ENCODE data around the gene WFDC8. TPM values are rescaled to one million over a fixed set of nuclear protein-coding genes. Genes with fewer than 3 reads are reported as not detected.
"Not testable (repeated sequence)": the region's sequence is repeated elsewhere in the genome, so short reads cannot be mapped to it uniquely, and the experiment has no call there.

WFDC8 gene
- total RNA-seq, 4 donors from 2014 or later, result not detected

- Histone ChIP-seq H3K9me3 (no peaks in the 10 kb centered on the region), H3K36me3 (no peaks in the 10 kb centered on the region), H3K27me3 (no peaks in the 10 kb centered on the region), H3K4me1 (no peaks in the 10 kb centered on the region), H3K27ac (no peak overlapping the region), H3K4me3 (no peak overlapping the region)
- no peak for TF ChIP-seq POLR2AphosphoS5 (IDR thresholded peaks at IDR 0.05)
- DNase-seq (ENCODE audit: low spot score in 2 of 2), result no peak
- WGBS, result 96% methylated on average over 1 of the region's 1 CpG
Measured at GRCh38 chr20:45607810-45608209, 28.7 kb upstream of the WFDC8 start.

GRCh38 chr20:45595235-45595634 is 16.2 kb upstream of the WFDC8 start:
- 0% methylated on average over 1 of the region's 1 CpG for WGBS
- no peaks in the 10 kb centered on the region for H3K4me1 ChIP-seq
- no peak overlapping the region for H3K4me3 ChIP-seq
- no peaks in the 10 kb centered on the region for H3K36me3 ChIP-seq
- no peaks in the 10 kb centered on the region for H3K9me3 ChIP-seq
- no peak for TF ChIP-seq POLR2AphosphoS5 (IDR thresholded peaks at IDR 0.05)
- no peak for TF ChIP-seq POLR2A (IDR thresholded peaks at IDR 0.05)
- no peak for TF ChIP-seq EP300 (IDR thresholded peaks at IDR 0.05)
- TF ChIP-seq, protein P1, sequence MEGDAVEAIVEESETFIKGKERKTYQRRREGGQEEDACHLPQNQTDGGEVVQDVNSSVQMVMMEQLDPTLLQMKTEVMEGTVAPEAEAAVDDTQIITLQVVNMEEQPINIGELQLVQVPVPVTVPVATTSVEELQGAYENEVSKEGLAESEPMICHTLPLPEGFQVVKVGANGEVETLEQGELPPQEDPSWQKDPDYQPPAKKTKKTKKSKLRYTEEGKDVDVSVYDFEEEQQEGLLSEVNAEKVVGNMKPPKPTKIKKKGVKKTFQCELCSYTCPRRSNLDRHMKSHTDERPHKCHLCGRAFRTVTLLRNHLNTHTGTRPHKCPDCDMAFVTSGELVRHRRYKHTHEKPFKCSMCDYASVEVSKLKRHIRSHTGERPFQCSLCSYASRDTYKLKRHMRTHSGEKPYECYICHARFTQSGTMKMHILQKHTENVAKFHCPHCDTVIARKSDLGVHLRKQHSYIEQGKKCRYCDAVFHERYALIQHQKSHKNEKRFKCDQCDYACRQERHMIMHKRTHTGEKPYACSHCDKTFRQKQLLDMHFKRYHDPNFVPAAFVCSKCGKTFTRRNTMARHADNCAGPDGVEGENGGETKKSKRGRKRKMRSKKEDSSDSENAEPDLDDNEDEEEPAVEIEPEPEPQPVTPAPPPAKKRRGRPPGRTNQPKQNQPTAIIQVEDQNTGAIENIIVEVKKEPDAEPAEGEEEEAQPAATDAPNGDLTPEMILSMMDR (IDR thresholded peaks at IDR 0.05), result no peak
- no peak for DNase-seq (ENCODE audit: low spot score in 2 of 2)
- H3K27ac ChIP-seq, result no peak overlapping the region
- peaks cover 19% of the 10 kb centered on the region for H3K27me3 ChIP-seq

GRCh38 chr20:45593498-45593897 is 14.4 kb upstream of the WFDC8 start:
- WGBS, result 0% methylated on average over 1 of the region's 1 CpG
- DNase-seq (ENCODE audit: low spot score in 2 of 2), result no peak
- Histone ChIP-seq H3K9me3 (no peaks in the 10 kb centered on the region), H3K27ac (no peak overlapping the region), H3K4me3 (no peak overlapping the region), H3K4me1 (no peaks in the 10 kb centered on the region), H3K36me3 (no peaks in the 10 kb centered on the region), H3K27me3 (peaks cover 11% of the 10 kb centered on the region)
- TF ChIP-seq EP300 (IDR thresholded peaks at IDR 0.05) (no peak), POLR2A (IDR thresholded peaks at IDR 0.05) (no peak), POLR2AphosphoS5 (IDR thresholded peaks at IDR 0.05) (no peak)
- TF ChIP-seq, protein P1 (IDR thresholded peaks at IDR 0.05), result no peak

DNA sequence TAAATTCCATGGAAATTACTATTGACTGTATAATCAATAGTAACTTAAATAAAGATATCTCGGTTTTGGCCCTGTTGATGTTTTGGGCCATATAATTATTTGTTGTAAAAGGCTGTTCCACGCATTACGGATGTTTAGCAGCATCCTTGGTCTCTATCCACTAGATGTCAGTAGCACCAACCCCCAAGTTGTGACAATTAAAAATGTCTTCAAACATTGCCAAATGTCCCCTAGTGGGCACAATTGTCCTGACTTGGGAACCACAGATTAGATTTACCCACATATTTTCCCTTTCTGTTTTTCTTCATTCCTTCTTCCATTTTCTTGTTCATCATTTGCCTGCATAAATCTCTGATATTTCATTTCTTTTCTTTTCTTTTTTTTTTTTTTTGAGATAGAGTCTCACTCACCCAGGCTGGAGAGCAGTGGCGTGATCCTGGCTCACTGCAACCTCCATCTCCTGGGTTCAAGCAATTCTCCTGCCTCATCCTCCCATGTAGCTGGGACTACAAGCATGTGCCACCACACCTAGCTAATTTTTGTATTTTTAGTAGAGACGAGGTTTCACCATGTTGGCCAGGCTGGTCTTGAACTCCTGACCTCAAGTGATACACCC is 13.6 kb upstream of the WFDC8 start:
- TF ChIP-seq POLR2AphosphoS5 (IDR thresholded peaks at IDR 0.05), result no peak
- TF ChIP-seq, protein P1 (IDR thresholded peaks at IDR 0.05), result peak in 1 of 2 donors; percentile 14
- no peak for TF ChIP-seq EP300 (IDR thresholded peaks at IDR 0.05)
- no peak for TF ChIP-seq POLR2A (IDR thresholded peaks at IDR 0.05)

GRCh38 chr20:45589725-45590124 is 10.6 kb upstream of the WFDC8 start:
- Histone ChIP-seq H3K9me3 (no peaks in the 10 kb centered on the region), H3K27me3 (peaks cover 3% of the 10 kb centered on the region), H3K27ac (no peak overlapping the region), H3K4me3 (no peak overlapping the region), H3K4me1 (no peaks in the 10 kb centered on the region), H3K36me3 (no peaks in the 10 kb centered on the region)
- 39% methylated on average over 1 of the region's 1 CpG for WGBS
- no peak for TF ChIP-seq EP300 (IDR thresholded peaks at IDR 0.05)
- TF ChIP-seq, protein P1 (IDR thresholded peaks at IDR 0.05), result no peak
- TF ChIP-seq POLR2AphosphoS5 (IDR thresholded peaks at IDR 0.05), result no peak
- no peak for TF ChIP-seq POLR2A (IDR thresholded peaks at IDR 0.05)
- DNase-seq (ENCODE audit: low spot score in 2 of 2), result no peak

More for the DNA sequence above, 13.6 kb upstream of the WFDC8 start:
- H3K27me3 ChIP-seq, result peaks cover 9% of the 10 kb centered on the region
- no peak for DNase-seq (ENCODE audit: low spot score in 2 of 2)
- H3K27ac ChIP-seq, result no peak overlapping the region
- no peaks in the 10 kb centered on the region for H3K36me3 ChIP-seq
- 62% methylated on average over 5 of the region's 5 CpGs for WGBS
- H3K4me3 ChIP-seq, result no peak overlapping the region
- no peaks in the 10 kb centered on the region for H3K9me3 ChIP-seq
- no peaks in the 10 kb centered on the region for H3K4me1 ChIP-seq

GRCh38 chr20:45588800-45589199 is 9.7 kb upstream of the WFDC8 start:
- Histone ChIP-seq H3K4me1 (no peaks in the 10 kb centered on the region), H3K27ac (no peak overlapping the region), H3K4me3 (no peak overlapping the region), H3K9me3 (no peaks in the 10 kb centered on the region), H3K36me3 (no peaks in the 10 kb centered on the region), H3K27me3 (peaks cover 3% of the 10 kb centered on the region)
- WGBS, result 62% methylated on average over 2 of the region's 2 CpGs
- DNase-seq (ENCODE audit: low spot score in 2 of 2), result no peak
- TF ChIP-seq EP300 (IDR thresholded peaks at IDR 0.05) (no peak), POLR2A (IDR thresholded peaks at IDR 0.05) (no peak), POLR2AphosphoS5 (IDR thresholded peaks at IDR 0.05) (no peak)
- TF ChIP-seq, protein P1 (IDR thresholded peaks at IDR 0.05), result no peak

DNA sequence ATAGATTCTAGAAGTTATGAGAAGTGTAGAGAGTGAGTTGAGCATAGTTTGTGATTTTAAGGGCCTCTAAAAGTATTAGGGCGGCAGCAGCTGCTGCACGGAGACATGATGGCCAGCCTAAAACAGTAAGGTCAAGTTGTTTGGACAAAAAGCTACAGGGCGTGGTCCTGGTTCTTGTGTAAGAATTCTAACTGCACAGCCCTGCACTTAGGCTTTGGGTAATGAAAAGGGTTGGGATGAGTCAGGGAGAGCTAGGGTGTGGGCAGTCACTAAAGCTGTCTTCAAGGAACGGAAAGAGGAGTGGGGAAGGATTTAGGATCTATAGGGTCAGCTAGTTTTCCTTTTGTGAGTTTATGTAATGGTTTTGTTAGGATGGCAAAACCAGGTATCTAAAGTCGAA is 6.9 kb upstream of the WFDC8 start:
- DNase-seq (ENCODE audit: low spot score in 2 of 2); H3K4me1 ChIP-seq; H3K36me3 ChIP-seq; H3K27me3 ChIP-seq; H3K9me3 ChIP-seq; H3K4me3 ChIP-seq; H3K27ac ChIP-seq: not testable (repeated sequence)
- 74% methylated on average over 5 of the region's 5 CpGs for WGBS

- peaks cover 12% of the 10 kb centered on the region for H3K27me3 ChIP-seq
- not testable (repeated sequence) for H3K4me1 ChIP-seq; H3K27ac ChIP-seq; H3K4me3 ChIP-seq; H3K36me3 ChIP-seq; DNase-seq (ENCODE audit: low spot score in 2 of 2); H3K9me3 ChIP-seq
- WGBS, result 90% methylated on average over 5 of the region's 5 CpGs
Measured at GRCh38 chr20:45584294-45584693, 5.2 kb upstream of the WFDC8 start.

Data from suprapubic skin (tissue), 4 donors.